ENCODE data around the gene AOPEP.
"Not testable (repeated sequence)": the region's sequence is repeated elsewhere in the genome, so short reads cannot be mapped to it uniquely, and the experiment has no call there.

AOPEP gene

GRCh38 chr9:94934816-94935328, 208.4 kb downstream of the AOPEP start:
- DNase-seq (ENCODE audit: low read depth) = no peak

GRCh38 chr9:94935396-94935795, 208.9 kb downstream of the AOPEP start:
- no peak for DNase-seq (ENCODE audit: low read depth)

- no peak for DNase-seq (ENCODE audit: low read depth)
Measured at GRCh38 chr9:94936419-94936818, 209.9 kb downstream of the AOPEP start.

GRCh38 chr9:94937214-94937903, 210.9 kb downstream of the AOPEP start:
- DNase-seq (ENCODE audit: low read depth) = no peak

GRCh38 chr9:94938384-94938783, 211.9 kb downstream of the AOPEP start:
- DNase-seq (ENCODE audit: low read depth) = no peak

GRCh38 chr9:94940296-94940695, 213.8 kb downstream of the AOPEP start:
- not testable (repeated sequence) for DNase-seq (ENCODE audit: low read depth)

- no peak for DNase-seq (ENCODE audit: low read depth)
Measured at GRCh38 chr9:94941211-94941875, 214.8 kb downstream of the AOPEP start.

- DNase-seq (ENCODE audit: low read depth) = no peak
Measured at GRCh38 chr9:94944626-94945025, 218.1 kb downstream of the AOPEP start.

GRCh38 chr9:94945197-94946144, 219.0 kb downstream of the AOPEP start:
- no peak for DNase-seq (ENCODE audit: low read depth)

GRCh38 chr9:94946256-94946655, 219.8 kb downstream of the AOPEP start:
- no peak for DNase-seq (ENCODE audit: low read depth)

GRCh38 chr9:94948567-94949235, 222.2 kb downstream of the AOPEP start:
- DNase-seq (ENCODE audit: low read depth) = no peak

GRCh38 chr9:94949370-94949769, 222.9 kb downstream of the AOPEP start:
- no peak for DNase-seq (ENCODE audit: low read depth)

GRCh38 chr9:94950040-94950578, 223.6 kb downstream of the AOPEP start:
- no peak for DNase-seq (ENCODE audit: low read depth)

- no peak for DNase-seq (ENCODE audit: low read depth)
Measured at GRCh38 chr9:94950579-94951323, 224.3 kb downstream of the AOPEP start.

GRCh38 chr9:94951324-94952135, 225.0 kb downstream of the AOPEP start:
- no peak for DNase-seq (ENCODE audit: low read depth)

- peak; percentile 3 for DNase-seq (ENCODE audit: low read depth)
Measured at GRCh38 chr9:94952565-94953373, 226.3 kb downstream of the AOPEP start.

- no peak for DNase-seq (ENCODE audit: low read depth)
Measured at GRCh38 chr9:94956731-94957130, 230.2 kb downstream of the AOPEP start.

- no peak for DNase-seq (ENCODE audit: low read depth)
Measured at GRCh38 chr9:94960964-94961363, 234.5 kb downstream of the AOPEP start.

GRCh38 chr9:94961870-94962269, 235.4 kb downstream of the AOPEP start:
- DNase-seq (ENCODE audit: low read depth) = no peak

Measured in stimulated activated CD4-positive, alpha-beta T cell treated with anti-CD3 and anti-CD28 coated beads, Interleukin-2, amount 100 ng/mL, for 4 hours (primary cell).